Gastrocnemius medialis (tissue), 4 donors: ENCODE measurements around the gene SALL3.

Experiments
- CTCF ChIP-seq, 5 experiments: fragments of 450-650 bp in 3 of 5; fragments of 200-600 bp in 2 of 5; sonication (generic) in 2 of 5; IDR thresholded peaks in 4 of 5; conservative IDR thresholded peaks in 1 of 5; 1 replicate in 4 of 5; 2 replicates in 1 of 5; pipeline ENCODE4 v1.5.1; 2016 to 2019; ENCODE audit warnings: antibody characterized with exemption in 5 of 5, mild to moderate bottlenecking in 3 of 5, moderate library complexity in 3 of 5
- POLR2A ChIP-seq, 2 donors: fragments of 450-650 bp; IDR thresholded peaks; one replicate each; pipeline ENCODE4 v1.6.1; 2017; ENCODE audit warnings: antibody characterized with exemption in 2 of 2, mild to moderate bottlenecking in 2 of 2, moderate library complexity in 2 of 2

- TF ChIP-seq CTCF (IDR thresholded peaks at IDR 0.05 in 4 of 5, conservative IDR thresholded peaks at IDR 0.05 in 1 of 5) (no peak), POLR2A (IDR thresholded peaks at IDR 0.05) (no peak)
Observed at GRCh38 chr18:78939734-78940494, 39.7 kb upstream of the SALL3 start.
